ENCODE measurements around the gene CREBL2. TPM values are rescaled to one million over a fixed set of nuclear protein-coding genes. Genes with fewer than 3 reads are reported as not detected.
A peak's percentile ranks its signal among the peaks of the same experiment; 100 is the strongest.

Gene CREBL2
- 10 to 100 TPM in 2 of 3 donors, 1 to 10 TPM in 1; 9.0 to 13.1 (median 10.7) TPM for total RNA-seq
- total RNA-seq (2013), result 29.3 TPM

- Histone ChIP-seq H3K36me3 (ENCODE audit: control insufficient read depth, insufficient read depth, low read length) (no peaks in the 10 kb centered on the region), H3K27ac (ENCODE audit: low read length) (peak within 1 kb of the TSS; percentile 87), H3K4me1 (ENCODE audit: control insufficient read depth, insufficient read depth, low read length) (peaks cover 17% of the 10 kb centered on the region), H3K4me3 (ENCODE audit: low read length) (peak within 1 kb of the TSS; percentile 84), H3K27me3 (ENCODE audit: control insufficient read depth, insufficient read depth, low read length) (no peaks in the 10 kb centered on the region), H3K9me3 (ENCODE audit: control insufficient read depth, insufficient read depth, low read length) (no peaks in the 10 kb centered on the region)
- ATAC-seq, result peak; percentile 93 to 97 (median 94)
- peak within 1 kb of the TSS; percentile 90 for H3K4me3 Mint-ChIP-seq
- H3K4me1 Mint-ChIP-seq, result peaks cover 34 to 36% of the 10 kb centered on the region in 2 donors
- no peaks in the 10 kb centered on the region for H3K27me3 Mint-ChIP-seq (ENCODE audit: low read depth in 2 of 2)
- TF ChIP-seq, protein P1, sequence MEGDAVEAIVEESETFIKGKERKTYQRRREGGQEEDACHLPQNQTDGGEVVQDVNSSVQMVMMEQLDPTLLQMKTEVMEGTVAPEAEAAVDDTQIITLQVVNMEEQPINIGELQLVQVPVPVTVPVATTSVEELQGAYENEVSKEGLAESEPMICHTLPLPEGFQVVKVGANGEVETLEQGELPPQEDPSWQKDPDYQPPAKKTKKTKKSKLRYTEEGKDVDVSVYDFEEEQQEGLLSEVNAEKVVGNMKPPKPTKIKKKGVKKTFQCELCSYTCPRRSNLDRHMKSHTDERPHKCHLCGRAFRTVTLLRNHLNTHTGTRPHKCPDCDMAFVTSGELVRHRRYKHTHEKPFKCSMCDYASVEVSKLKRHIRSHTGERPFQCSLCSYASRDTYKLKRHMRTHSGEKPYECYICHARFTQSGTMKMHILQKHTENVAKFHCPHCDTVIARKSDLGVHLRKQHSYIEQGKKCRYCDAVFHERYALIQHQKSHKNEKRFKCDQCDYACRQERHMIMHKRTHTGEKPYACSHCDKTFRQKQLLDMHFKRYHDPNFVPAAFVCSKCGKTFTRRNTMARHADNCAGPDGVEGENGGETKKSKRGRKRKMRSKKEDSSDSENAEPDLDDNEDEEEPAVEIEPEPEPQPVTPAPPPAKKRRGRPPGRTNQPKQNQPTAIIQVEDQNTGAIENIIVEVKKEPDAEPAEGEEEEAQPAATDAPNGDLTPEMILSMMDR (IDR thresholded peaks at IDR 0.05), result no peak
- H3K9me3 Mint-ChIP-seq, result no peaks in the 10 kb centered on the region
- peak within 1 kb of the TSS; percentile 90 to 98 for H3K27ac Mint-ChIP-seq
- WGBS (ENCODE audit: insufficient coverage), result under 1% methylated on average over 51 of the region's 51 CpGs
- intact Hi-C loops (cut with micrococcal nuclease), result loop anchor here (1.0 to 5.0 kb wide), 4 partner anchors 50 to 231 kb away; partner anchors contain the start of gene GPR19
- no peaks in the 10 kb centered on the region for H3K36me3 Mint-ChIP-seq
- DNase-seq, result peak; percentile 84 to 94
Measured at GRCh38 chr12:12611512-12612306, at the start of gene CREBL2. Gene CREBL2 (plus strand): TSS chr12:12611876. CDS start chr12:12612173, 297 bp downstream.

- H3K27me3 Mint-ChIP-seq (ENCODE audit: low read depth in 2 of 2), result peaks cover 0 to 3% of the 10 kb centered on the region in 2 donors
- peak overlapping the region; percentile 95 for H3K4me3 Mint-ChIP-seq
- Histone ChIP-seq H3K4me3 (ENCODE audit: low read length) (peak overlapping the region; percentile 67), H3K36me3 (ENCODE audit: control insufficient read depth, insufficient read depth, low read length) (no peaks in the 10 kb centered on the region), H3K9me3 (ENCODE audit: control insufficient read depth, insufficient read depth, low read length) (no peaks in the 10 kb centered on the region), H3K27ac (ENCODE audit: low read length) (peak overlapping the region; percentile 85), H3K4me1 (ENCODE audit: control insufficient read depth, insufficient read depth, low read length) (peaks cover 10% of the 10 kb centered on the region), H3K27me3 (ENCODE audit: control insufficient read depth, insufficient read depth, low read length) (no peaks in the 10 kb centered on the region)
- no peaks in the 10 kb centered on the region for H3K9me3 Mint-ChIP-seq
- WGBS (ENCODE audit: insufficient coverage), result 0% methylated on average over 31 of the region's 45 CpGs
- DNase-seq, result peak; percentile 34 to 73
- TF ChIP-seq, protein P1 (IDR thresholded peaks at IDR 0.05), result no peak
- peaks cover 10 to 13% of the 10 kb centered on the region in 2 donors for H3K4me1 Mint-ChIP-seq
- intact Hi-C loops (cut with micrococcal nuclease), result loop anchor here (5.0 kb wide), 3 partner anchors 120 to 205 kb away; partner anchors contain the start of genes BORCS5 and CDKN1B
- H3K27ac Mint-ChIP-seq, result peak overlapping the region; percentile 90 to 96
- no peaks in the 10 kb centered on the region for H3K36me3 Mint-ChIP-seq
- peak; percentile 2 to 10 (median 2) for ATAC-seq
Measured at GRCh38 chr12:12562016-12562483, 49.6 kb upstream of the CREBL2 start.

DNA sequence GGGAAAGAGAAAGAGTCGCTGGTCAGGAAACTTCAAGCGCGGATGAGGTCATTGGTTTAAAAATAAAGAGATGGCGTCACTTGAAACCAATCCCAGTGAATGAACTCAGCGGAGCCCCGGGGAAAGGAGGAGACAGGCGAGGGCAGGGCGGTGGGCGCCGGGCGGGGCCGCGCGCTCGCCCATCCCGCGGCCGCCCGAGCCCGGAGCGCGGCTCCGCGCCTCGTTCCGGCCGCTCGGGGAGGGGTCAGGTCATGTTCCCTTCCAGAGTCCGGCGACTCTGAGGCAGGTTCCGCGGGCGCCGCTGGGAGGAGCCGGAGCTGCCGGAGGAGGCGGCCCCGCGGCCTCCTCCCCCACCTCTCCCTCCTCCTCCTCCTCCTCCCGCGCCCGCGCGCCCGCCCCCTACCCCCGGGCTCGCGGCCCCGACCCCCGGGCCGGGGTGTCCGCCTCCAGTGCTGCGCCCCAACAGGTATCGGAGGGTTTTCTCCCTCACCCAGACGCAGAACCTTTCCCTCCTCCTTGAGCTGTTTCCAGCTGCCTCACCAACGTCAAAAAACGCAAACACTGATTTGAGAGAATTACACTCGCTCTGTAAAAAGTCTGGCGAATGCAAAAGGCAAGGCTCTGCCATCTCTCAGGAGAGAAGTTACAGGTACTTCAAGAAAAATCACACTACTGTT lies 49.0 kb upstream of the CREBL2 start, which contains the start of gene DUSP16:
Gene DUSP16, minus strand, starts transcription at position 279 of the 677 bp plus-strand sequence. CDS start 41,765 bp downstream, outside the sequence.
- peaks cover 10% of the 10 kb centered on the region for H3K4me1 ChIP-seq (ENCODE audit: control insufficient read depth, insufficient read depth, low read length)
- WGBS (ENCODE audit: insufficient coverage), result under 1% methylated on average over 54 of the region's 59 CpGs
- H3K27me3 ChIP-seq (ENCODE audit: control insufficient read depth, insufficient read depth, low read length), result no peaks in the 10 kb centered on the region
- H3K36me3 Mint-ChIP-seq, result no peaks in the 10 kb centered on the region
- H3K4me3 Mint-ChIP-seq, result peak within 1 kb of the TSS; percentile 95
- H3K27ac Mint-ChIP-seq, result peak within 1 kb of the TSS; percentile 90 to 96
- TF ChIP-seq, protein P1 (IDR thresholded peaks at IDR 0.05), result no peak
- ATAC-seq (peak; percentile 74 to 92 (median 84)), DNase-seq (peak; percentile 74 to 93)
- peaks cover 10 to 13% of the 10 kb centered on the region in 2 donors for H3K4me1 Mint-ChIP-seq
- H3K4me3 ChIP-seq (ENCODE audit: low read length), result peak within 1 kb of the TSS; percentile 67
- intact Hi-C loops (cut with micrococcal nuclease), result loop anchor here (1.0 to 5.0 kb wide), 4 partner anchors 120 to 205 kb away; partner anchors contain the start of genes BORCS5 and CDKN1B
- H3K9me3 Mint-ChIP-seq, result no peaks in the 10 kb centered on the region
- H3K36me3 ChIP-seq (ENCODE audit: control insufficient read depth, insufficient read depth, low read length), result no peaks in the 10 kb centered on the region
- H3K27me3 Mint-ChIP-seq (ENCODE audit: low read depth in 2 of 2), result peaks cover 0 to 3% of the 10 kb centered on the region in 2 donors
- no peaks in the 10 kb centered on the region for H3K9me3 ChIP-seq (ENCODE audit: control insufficient read depth, insufficient read depth, low read length)
- H3K27ac ChIP-seq (ENCODE audit: low read length), result peak within 1 kb of the TSS; percentile 88

Data from natural killer cell (primary cell).